Ureter (tissue), 1 donor: Measurements from ENCODE around the gene HNRNPL. TPM values are rescaled to one million over a fixed set of nuclear protein-coding genes. Genes with fewer than 3 reads are reported as not detected.
"Not testable (repeated sequence)": the region's sequence is repeated elsewhere in the genome, so short reads cannot be mapped to it uniquely, and the experiment has no call there.

Experiments
- DNase-seq: peaks from one replicate; pipeline ENCODE4 v3.0.0-alpha.2; 2020; ENCODE audit warnings: low spot score
- total RNA-seq: library from RNA; stranded (reverse); gene quantifications from one replicate; pipeline ENCODE4 v1.2.4, GENCODE V29; 2023
- donor health status: DM: yes; HTN: yes; CAD: no.

The HNRNPL gene
- total RNA-seq, 1 donor from 2014 or later, result 295 TPM

DNA sequence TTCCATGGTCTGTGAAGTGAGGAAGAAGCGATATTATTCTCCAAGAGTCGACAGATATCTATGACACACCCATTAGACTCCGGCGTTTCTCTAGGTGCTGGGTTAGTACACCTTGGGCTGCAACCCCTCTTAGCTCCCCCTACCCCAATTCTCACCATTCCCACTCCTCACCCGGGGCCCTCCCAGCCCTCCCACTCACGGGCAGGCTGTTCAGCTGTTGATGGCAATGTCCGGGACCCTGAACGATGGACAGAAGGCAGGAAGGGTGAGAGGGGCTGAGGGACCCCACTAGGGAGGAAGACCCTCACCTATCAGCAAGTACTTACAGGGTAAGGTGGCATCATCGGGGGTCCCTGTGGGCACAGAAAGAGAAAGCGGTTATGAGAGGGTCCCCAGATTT is 46.2 kb downstream of the HNRNPL start:
- no peak for DNase-seq

DNA sequence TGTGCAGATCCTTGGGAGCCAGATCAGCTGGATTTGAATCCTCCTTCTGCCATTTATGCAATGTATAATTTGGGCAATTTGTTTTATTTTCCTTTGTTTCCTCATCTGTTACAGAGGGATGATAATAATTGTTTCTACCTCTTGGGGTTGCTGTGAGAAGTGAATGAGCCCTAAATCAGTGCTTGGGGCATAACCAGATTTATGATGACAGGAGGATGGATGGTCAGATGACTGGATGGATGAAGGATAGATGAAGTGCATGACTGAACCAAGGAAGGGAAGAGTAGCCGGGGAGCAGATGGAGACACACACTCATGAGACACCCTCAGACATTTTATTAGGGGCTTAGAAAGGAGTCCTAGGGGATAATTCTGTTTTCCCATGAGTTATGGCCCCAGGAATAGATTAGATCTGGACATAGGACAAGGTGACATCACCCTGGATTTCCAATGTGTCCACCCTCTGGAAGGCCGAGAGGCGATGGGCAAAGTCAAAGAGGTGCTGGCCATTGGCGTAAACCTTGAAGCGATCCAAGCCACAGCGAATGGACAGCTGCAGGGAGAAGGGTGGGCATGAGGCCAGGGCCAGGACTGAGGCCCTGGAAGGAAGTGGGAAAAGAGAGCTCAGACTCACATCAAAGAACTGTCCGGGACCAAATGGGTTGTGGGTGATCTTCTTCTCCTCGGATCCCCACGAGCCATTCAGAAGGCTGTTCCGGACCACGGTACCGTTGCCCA is 48.3 kb downstream of the HNRNPL start:
- DNase-seq, result no peak

DNA sequence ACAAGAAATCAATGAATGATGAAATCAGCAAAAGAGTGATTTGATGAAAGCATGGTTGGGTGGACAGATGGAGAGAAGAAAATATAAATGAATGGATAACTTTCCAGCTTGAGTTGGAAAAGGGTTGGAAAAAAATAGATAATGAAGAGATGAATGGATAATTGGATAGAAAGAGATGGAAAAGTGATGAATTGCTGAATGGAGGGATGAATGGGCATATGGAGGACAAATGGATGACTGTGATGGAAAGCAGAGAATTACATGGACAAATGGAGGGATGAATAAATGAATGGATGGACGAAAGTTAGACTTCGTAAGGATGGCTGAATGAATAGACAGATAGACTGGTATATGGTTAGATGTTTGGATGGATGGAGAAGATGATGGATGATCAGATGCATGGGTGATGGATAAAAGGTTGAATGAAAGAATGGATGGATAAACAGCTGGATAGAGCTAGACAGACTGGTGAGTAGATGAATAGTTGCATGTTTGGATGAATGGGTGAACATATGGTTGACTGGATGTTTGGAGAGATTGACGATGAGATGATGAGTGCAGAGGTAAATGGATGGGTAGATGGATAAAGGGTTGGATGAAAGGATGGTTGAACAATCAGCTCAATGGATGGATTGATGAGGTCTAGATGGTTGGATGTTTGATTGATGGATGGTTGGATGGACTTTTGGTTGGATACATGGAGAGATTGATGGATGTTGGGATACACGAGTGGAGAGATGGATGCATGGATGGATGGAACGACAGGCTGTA is 49.0 kb downstream of the HNRNPL start:
- DNase-seq, result no peak

DNA sequence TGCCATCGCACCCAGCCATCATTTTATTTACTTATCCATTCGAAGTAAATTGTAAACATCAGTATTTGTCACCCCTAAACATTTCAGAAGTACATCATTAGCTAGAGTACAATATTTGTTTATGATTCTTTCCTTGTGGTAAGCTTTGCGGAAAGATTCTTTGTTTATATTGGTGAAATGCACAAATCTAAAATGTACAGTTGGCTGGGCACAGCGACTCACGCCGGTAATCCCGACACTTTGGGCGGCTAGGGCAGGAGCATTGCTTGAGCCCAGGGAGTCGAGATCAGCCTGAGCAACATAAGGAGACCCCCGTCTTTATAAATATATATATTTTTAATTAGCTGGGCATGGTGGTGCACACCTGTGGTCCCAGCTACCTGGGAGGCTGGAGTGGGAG is 50.7 kb downstream of the HNRNPL start:
- no peak for DNase-seq

DNA sequence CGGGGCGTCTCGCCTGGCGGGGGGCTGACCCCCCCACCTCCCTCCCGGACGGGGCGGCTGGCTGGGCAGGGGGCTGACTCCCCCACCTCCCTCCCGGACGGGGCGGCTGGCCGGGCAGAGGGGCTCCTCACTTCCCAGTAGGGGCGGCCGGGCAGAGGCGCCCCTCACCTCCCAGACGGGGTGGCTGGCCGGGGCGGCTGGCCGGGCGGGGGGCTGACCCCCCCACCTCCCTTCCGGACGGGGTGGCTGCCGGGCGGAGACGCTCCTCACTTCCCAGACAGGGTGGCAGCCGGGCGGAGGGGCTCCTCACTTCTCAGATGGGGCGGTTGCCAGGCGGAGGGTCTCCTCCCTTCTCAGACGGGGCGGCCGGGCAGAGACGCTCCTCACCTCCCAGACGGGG is 52.0 kb downstream of the HNRNPL start:
- DNase-seq, result not testable (repeated sequence)

DNA sequence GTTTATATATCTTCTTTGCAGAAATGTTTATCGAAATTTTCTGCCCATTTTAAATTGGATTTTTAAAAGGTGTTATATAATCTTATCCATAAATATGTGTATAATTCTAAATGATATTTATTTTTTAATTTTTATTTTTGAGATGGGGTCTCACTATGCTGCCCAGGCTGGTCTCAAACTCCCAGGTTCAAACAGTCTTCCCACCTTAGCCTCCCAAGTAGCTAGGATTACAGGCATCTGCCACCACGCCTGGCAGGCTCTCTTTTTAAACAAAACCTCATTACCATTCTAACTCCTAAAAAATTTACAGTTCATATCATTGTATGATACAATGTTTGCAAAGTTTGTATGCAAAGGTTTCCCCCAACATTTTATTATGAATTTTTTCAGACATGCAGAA is 53.6 kb downstream of the HNRNPL start:
- DNase-seq, result no peak

DNA sequence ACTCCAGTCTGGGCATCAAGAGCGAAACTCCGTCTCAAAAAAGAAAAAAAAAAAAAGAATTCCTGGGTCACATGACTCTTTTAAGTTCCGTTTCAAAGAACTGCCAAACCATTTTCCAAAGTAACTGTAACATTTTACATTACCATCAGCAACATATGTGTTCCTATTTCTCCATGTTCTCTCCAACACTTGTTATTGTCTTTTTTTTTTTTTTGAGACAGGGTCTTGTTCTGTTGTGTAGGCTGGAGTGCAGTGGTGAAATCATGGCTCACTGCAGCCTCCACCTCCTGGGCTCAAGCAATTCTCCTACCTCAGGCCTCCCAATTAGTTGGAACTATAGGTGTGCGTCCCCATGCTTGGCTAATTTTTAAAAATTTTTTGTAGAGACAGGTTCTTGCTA is 54.2 kb downstream of the HNRNPL start:
- DNase-seq, result no peak

DNA sequence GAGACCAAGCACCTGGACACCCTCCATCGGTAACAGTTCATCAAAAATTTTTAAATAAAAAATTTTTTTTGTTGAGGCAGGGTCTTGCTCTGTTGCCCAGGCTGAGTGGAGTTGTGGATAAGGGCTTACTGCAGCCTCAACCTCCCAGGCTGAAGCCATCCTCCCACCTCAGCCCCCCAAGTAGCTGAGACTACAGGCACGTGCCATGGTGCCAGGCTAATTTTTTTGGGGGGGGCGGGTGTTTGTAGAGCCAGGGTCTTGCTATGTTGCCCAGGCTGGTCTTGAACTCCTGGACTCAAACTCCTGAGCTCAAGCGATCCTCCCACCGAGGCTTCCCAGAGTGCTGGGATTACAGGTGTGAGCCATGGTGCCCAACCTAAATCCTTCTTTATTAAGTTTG is 56.1 kb downstream of the HNRNPL start:
- DNase-seq, result no peak

DNA sequence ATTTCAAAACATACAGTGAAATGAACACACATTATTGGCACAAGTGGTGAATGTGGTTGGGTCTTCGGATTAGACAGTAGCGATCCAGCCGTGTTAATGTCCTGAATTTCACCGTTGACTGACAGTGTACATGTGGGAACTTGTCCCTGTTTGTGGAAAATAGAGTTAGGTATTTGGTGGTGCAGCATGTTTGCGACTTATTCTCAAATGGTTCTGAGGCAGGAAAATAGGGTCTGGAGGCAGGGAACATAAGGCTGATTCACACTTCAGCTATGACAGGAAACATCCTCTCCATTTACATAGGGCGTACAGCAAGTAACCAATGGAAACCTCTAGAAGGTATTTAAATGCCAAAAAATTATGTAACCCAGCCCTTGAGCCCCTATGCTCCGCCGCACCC is 56.6 kb downstream of the HNRNPL start:
- no peak for DNase-seq

DNA sequence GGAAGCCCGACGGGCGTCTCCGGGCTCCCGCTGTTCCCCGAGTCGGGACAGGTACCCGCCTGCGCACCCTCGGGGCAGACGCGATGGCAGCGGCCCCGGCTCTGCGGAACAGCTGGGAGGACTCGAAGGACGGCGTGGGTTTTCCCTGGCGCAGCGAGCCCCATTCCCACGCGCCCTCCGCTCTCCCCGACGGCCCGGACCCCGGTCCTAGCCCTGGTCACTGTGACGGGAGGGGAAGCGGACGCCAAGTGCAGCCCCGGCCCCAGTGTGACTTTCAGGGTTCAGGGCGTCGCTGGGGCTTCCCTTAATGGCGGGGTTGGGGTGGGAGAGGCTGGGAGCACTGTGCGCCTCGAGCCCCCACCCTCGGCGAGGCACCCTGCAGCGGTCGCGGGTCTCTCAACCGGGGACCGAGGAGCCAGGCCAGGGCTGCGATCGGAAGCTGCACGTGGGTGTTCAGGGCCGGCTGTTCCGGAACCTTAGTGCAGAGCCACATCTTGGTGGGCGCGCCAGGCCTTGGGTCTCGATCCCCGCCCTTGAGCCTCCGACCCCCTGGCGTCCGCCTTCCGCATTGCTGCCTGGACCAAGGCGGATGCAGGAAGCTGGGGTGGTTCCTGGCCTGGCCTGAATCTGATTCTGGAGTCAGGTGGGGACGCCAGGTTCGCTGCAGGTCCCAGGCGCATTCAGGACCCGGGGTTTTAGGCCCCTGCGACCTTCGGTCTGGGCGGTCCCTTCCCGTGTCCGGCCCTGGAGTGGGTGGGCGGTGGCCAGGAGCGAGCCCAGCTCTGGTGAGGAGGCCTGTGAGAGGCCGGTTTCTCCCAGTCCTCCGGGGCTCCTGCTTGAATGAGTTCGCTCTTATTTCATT is 57.3 kb downstream of the HNRNPL start:
- peak; percentile 68 for DNase-seq

DNA sequence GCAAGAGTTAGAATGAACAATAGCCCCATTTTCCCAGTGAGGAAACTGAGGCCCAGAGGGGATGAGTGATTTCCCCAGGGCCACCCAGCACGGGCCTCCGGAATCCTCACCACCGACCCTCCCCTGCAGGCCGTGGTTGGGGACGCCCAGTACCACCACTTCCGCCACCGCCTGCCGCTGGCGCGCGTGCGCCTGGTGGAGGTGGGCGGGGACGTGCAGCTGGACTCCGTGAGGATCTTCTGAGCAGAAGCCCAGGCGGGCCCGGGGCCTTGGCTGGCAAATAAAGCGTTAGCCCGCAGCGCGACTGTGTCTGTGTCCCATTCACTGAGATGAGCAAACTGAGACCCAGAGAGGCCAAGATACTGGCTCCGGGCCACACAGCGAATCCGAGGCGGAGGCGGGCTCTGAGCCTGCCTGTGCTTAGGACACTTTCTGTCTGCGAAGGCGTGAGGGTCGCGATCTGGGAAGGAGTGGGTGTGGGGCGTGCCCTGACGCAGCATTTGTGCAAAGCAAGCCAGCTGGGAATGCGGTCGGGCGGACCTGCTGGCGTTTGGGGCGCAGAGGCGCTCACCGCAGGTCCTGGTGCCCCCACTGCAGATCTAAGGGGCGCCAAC is 58.2 kb downstream of the HNRNPL start:
- not testable (repeated sequence) for DNase-seq

DNA sequence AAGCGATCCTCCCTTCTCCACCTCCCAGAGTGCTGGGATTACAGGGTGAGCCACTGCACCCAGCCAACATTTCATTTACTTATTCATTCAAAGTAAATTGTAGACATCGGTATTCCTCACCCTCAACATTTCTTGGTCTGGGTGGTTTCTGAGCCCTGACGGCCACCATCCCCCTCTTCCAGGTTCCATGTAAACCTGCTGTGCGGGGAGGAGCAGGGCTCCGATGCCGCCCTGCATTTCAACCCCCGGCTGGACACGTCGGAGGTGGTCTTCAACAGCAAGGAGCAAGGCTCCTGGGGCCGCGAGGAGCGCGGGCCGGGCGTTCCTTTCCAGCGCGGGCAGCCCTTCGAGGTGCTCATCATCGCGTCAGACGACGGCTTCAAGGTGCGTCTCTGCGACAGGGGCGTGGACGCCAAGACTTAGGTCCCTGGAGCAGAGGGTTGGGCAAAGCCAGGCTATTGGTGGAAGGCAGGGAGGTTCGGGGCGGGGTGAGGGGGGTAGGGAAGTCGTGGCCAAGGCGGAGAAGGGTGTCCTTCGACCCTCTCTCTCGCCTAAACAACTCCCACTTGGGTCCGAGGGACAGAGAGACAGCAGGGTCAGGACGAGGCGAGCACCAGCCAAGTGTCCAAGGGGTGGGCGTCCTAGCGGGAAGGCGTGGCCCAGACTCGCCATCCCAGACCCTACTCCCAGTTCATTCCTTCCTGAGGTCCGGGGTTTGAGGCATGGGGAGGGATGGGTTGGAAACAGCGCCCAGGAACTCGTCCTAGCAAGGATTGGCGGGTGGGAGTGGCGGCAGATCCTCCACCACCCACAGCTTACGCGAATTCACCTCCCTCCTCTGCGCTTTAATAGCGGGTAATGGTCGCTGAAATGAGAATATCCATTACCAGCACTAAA is 59.0 kb downstream of the HNRNPL start:
- DNase-seq, result not testable (repeated sequence)

DNA sequence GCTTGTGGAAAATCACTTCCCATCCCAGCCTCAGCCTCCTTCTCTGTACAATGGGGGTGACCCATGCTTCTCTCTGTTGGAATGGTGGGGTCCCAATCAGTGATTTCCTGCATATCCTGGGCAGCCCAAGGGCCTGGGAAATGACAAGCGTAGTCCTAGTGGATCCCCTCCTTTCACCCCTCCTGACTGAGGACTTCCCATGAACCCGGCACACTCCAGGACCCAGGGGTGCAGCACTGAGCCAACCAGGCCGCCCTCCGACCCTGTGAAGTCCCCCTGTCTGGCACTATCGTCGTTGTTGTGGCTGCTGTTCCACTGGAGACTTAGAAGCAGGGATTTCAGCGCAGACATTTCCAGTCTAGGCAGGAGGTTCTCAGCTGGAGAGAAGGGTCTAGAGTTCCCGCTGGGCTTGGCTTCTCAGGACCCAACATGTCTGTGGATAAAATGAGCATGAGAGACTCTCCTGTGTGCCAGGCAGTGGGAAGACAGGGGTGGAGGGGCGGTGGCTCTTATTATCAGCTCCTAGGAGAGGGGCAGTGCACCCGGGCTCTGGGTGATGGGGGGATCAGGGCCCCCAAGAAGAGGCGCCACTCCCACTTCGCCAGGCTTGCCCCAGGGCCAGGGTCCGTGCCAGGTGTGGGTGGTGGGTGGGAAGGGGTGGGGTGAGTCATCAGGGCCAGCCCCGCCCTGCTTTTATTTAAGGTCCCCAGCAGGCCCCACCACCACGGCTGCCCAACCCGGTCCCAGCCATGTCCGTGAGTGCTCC is 61.1 kb downstream of the HNRNPL start, which contains the start of gene LGALS7B:
TSS of gene LGALS7B (plus strand) at position 723 of the 766 bp plus-strand sequence. CDS start at position 750, 27 bp downstream.
- DNase-seq, result no peak

DNA sequence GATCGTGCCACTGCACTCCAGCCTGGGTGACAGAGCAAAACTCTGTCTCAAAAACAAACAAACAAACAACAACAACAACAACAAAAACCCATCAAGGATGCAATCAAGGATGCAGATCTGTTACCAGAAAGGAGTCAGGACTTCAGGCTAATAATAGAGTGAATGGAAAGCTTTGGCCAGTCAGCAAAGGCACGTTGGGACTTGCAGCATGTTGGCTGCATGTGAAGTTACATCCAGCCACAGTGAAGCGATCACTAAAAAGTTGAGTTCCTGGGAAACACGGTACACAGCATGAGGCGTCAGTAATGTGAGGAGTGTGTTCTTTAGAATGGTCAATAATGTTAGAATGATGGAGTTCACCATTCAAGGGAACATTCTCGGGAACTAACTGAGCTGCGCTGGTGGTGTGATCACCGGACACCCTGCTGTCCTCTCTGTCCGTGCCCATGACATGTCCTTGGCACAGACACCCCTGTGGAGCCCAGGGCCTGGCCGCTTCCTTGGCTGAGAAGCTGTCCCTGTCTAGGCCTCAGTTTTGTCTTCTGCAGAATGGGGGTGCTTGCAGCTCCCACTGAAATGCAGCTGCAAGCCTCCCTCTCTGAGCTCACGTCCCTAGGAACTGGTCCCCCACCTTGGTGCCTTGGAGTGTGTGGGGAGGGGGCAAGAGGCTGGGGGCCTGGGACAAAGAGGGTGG is 63.1 kb downstream of the HNRNPL start:
- no peak for DNase-seq

Other genes with a start within 250 kb of the HNRNPL start
- gene MAP4K1, start 232.0 kb downstream of the HNRNPL start, total RNA-seq, result 9.0 TPM
- 322 TPM for gene EIF3K, start 230.8 kb downstream of the HNRNPL start, total RNA-seq
- 656 TPM for gene ACTN4, start 202.3 kb downstream of the HNRNPL start, total RNA-seq
- 27.6 TPM for gene CAPN12, start 105.5 kb downstream of the HNRNPL start, total RNA-seq
- gene LGALS7, start 76.5 kb downstream of the HNRNPL start, total RNA-seq, result not detected
- not detected for gene LGALS7B, start 60.8 kb downstream of the HNRNPL start, total RNA-seq
- gene LGALS4, start 37.0 kb downstream of the HNRNPL start, total RNA-seq, result 9.2 TPM
- gene ECH1, start 18.2 kb downstream of the HNRNPL start, total RNA-seq, result 175 TPM
- 14.1 TPM for gene RINL, start 28.3 kb upstream of the HNRNPL start, total RNA-seq
- 31.8 TPM for gene SIRT2, start 49.6 kb upstream of the HNRNPL start, total RNA-seq
- gene NFKBIB, start 50.0 kb upstream of the HNRNPL start, total RNA-seq, result 20.0 TPM
- gene CCER2, start 62.2 kb upstream of the HNRNPL start, total RNA-seq, result 0.99 TPM
- 44.0 TPM for gene SARS2, start 80.8 kb upstream of the HNRNPL start, total RNA-seq
- 43.0 TPM for gene MRPS12, start 81.0 kb upstream of the HNRNPL start, total RNA-seq
- 14.9 TPM for gene FBXO17, start 125.8 kb upstream of the HNRNPL start, total RNA-seq
- 48.0 TPM for gene FBXO27, start 182.6 kb upstream of the HNRNPL start, total RNA-seq
- 1.8 TPM for gene ACP7, start 234.4 kb upstream of the HNRNPL start, total RNA-seq